ENCODE results near the gene GALNT7.
A peak's percentile ranks its signal among the peaks of the same experiment; 100 is the strongest.

Gene GALNT7

DNA sequence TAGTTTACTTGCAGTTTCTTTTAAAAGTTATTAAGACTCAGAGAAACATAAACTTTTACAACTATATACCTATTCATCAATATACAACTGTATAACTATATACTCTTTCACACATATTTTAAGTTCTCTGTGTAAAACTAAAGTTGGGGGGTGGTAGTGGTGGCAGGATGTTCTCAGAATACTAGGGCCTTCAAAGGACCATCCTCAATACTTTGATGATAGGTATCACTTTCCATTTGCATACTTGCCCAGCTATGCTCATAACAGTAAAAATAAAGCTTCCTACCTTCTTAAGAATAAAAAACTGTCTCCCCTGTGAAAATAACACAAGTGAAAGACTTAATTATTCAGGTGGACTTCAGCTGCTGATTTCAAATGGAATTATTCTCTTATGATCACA is 2.9 kb upstream of the GALNT7 start:
- TF ChIP-seq, protein P1, sequence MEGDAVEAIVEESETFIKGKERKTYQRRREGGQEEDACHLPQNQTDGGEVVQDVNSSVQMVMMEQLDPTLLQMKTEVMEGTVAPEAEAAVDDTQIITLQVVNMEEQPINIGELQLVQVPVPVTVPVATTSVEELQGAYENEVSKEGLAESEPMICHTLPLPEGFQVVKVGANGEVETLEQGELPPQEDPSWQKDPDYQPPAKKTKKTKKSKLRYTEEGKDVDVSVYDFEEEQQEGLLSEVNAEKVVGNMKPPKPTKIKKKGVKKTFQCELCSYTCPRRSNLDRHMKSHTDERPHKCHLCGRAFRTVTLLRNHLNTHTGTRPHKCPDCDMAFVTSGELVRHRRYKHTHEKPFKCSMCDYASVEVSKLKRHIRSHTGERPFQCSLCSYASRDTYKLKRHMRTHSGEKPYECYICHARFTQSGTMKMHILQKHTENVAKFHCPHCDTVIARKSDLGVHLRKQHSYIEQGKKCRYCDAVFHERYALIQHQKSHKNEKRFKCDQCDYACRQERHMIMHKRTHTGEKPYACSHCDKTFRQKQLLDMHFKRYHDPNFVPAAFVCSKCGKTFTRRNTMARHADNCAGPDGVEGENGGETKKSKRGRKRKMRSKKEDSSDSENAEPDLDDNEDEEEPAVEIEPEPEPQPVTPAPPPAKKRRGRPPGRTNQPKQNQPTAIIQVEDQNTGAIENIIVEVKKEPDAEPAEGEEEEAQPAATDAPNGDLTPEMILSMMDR (IDR thresholded peaks at IDR 0.05; ENCODE audit: low read depth, low read length) = no peak
- no peak overlapping the region for H3K4me3 ChIP-seq (ENCODE audit: low read depth, low read length)

DNA sequence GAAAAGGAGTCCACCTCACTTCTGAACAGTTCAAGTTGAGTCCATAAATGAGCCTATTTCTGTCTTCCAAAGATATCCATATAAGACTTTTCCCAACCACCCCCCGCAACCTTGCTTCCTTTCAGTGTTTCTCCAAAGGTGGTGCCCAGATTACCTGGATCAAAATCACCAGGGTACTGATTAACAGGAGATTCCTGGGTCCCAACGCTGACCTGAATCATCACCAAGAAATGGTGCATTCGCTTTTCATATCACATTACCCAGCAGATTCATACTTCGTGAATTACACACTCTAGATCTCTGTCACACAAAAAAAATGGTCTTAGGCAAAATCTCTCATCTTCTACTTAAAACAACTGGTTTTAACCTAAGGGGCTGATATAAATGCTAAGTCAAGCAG is 2.1 kb upstream of the GALNT7 start:
- H3K4me3 ChIP-seq (ENCODE audit: low read depth, low read length) = no peak overlapping the region
- TF ChIP-seq, protein P1 (IDR thresholded peaks at IDR 0.05; ENCODE audit: low read depth, low read length) = no peak

DNA sequence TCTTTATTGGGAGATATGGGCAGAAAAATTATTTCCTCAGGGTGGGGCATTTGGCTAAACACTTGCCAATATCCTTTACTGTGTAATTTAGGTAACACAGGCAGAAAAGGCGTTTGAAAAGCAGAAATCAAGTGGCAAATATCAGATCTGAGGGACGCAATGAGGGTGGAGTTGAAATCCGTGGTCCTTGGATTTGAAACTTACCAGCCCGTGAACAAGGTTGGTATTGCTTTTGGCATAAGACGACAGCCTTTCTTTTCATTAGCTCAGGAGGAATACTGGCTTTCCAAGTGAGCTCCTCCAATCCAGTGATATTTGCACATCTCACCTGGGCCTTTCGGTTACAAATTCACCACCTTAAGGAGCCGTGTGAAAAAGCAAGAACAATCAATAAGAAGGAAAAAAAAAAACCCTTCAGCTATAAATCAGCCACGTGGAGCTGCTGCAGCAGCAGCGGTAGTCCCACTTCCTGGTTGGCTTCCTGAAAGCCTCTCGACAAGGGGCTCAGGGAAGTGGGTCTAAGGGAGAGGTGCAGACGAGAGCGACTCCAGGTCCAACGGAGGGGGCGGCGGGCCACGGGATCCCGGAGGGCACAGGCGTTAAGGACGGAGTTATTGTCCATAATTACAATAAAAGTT is 734 bp upstream of the GALNT7 start:
- peak overlapping the region; percentile 82 for H3K4me3 ChIP-seq (ENCODE audit: low read depth, low read length)
- TF ChIP-seq, protein P1 (IDR thresholded peaks at IDR 0.05; ENCODE audit: low read depth, low read length) = no peak

DNA sequence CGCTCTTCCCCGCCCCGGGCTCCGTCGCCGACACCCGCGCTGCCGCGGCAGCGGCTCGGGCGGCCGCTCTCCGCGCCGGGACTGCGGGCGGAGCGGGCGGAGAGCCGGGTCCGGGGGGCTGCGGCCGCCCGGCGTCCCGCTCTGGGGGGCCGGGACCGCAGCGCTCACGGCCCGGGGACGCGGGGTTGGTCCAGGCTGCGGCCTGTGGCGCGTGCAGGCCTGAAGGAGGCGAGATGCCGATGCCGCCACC is 492 bp downstream of the GALNT7 start:
- H3K4me3 ChIP-seq (ENCODE audit: low read depth, low read length) = peak overlapping the region; percentile 82
- TF ChIP-seq, protein P1 (IDR thresholded peaks at IDR 0.05; ENCODE audit: low read depth, low read length) = no peak

DNA sequence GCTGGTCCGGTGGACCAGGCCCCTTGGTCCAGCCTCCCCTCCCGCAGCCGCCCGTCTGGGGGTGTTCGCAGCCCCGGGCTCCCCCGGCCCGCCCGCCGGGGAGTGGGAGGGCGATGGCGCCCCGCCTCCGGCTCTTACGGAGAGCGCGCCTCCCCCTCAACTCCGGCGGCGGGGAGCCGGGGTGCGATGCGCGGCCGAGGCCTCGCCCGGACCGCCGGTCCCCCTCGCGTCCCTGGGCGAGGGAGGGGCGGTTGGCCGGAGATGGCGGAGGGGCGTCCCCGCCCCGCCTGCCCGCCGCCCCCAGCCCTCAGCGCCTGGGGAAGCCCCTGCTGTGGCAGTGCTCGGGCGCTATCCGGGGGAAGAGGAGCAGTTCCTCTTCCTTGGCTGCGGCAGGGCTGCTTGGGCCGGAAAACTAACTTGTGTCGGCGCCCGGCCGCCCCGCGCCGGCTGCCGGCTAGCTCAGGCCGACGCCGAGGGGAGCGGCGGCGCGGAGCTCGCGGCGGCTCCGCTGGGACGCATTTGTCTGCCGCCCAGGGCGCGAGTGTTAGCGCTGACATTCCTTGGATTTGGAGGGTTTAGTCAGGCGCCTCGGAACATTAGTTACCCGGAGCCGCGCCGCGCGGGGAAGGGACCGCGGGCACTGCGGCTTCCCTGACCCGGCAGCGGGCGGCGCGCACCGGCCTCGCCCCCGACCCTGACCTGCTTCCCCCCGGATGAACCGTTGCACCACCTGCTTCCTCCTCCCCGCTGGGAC is 994 bp downstream of the GALNT7 start:
- peak overlapping the region; percentile 82 for H3K4me3 ChIP-seq (ENCODE audit: low read depth, low read length)
- TF ChIP-seq, protein P1 (IDR thresholded peaks at IDR 0.05; ENCODE audit: low read depth, low read length) = no peak

DNA sequence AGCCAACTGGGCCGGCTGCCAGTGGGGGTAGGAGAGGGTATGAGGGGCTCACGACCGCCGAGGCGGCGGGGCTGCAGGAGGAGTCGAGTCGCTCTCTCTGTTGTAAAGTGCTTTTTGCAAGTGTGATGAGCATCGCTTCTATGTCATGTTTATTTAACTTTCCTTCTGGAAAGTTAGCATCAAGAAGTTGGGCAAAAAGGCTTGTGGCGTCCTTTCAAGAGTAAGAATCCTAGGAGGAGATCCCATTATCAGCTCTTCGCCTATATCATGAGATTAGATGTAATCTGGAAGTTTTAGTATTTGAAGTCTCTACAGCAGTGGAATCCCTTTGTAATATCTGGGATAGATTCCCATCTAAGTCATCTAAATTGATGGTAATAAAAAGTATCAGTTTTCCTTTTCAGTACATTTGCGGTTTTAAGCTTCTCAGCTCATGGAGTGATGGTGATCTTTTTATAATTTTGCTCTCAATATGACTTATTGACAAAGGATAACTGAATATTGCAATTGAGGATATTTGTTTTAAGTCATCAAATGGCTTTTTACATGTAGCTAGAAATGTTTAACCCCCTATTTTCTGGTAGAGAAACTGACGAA is 1.7 kb downstream of the GALNT7 start:
- peak overlapping the region; percentile 82 for H3K4me3 ChIP-seq (ENCODE audit: low read depth, low read length)
- TF ChIP-seq, protein P1 (IDR thresholded peaks at IDR 0.05; ENCODE audit: low read depth, low read length) = no peak

DNA sequence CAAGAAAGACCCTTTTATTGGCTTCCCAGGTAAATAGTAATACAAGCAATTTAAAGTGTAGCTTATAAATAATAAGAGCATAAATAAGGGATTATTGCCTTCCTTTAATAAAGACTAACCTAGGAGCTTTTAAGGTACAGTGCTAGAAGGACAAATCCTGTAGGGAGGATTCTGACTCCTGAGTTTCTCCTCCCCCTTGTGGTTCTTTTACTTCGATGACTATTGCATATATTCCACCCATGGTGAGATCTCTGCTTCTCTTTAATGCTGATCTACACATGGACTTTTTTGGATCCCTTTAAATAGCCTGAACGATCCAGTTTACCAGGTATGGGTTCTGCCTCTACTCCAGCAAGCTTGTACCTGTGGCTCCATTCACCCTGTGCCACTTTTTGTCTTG is 2.5 kb downstream of the GALNT7 start:
- TF ChIP-seq, protein P1 (IDR thresholded peaks at IDR 0.05; ENCODE audit: low read depth, low read length) = no peak
- no peak overlapping the region for H3K4me3 ChIP-seq (ENCODE audit: low read depth, low read length)

Data from WI38 (cell line).